Hematopoietic multipotent progenitor cell (in vitro differentiated cells): ENCODE data around the gene TSPAN18. TPM values are rescaled to one million over a fixed set of nuclear protein-coding genes. Genes with fewer than 3 reads are reported as not detected.

ENCODE experiments used
- DNase-seq, 3 donors: peaks; one replicate each; pipeline ENCODE4 v3.0.0-alpha.2; 2011 to 2015; ENCODE audit warnings: low read depth in 2 of 3, low spot score in 2 of 3
- total RNA-seq: library from RNA; depleted of rRNA; stranded (reverse); fragments of >200 nt; gene quantifications from one replicate; pipeline ENCODE4 v1.2.3, GENCODE V29; 2012

Gene TSPAN18
- total RNA-seq, 1 donor, result 0.54 TPM

GRCh38 chr11:44755556-44756523 is 29.1 kb downstream of the TSPAN18 start:
- no peak for DNase-seq

GRCh38 chr11:44758983-44759382 is 32.2 kb downstream of the TSPAN18 start:
- DNase-seq, result no peak

DNA sequence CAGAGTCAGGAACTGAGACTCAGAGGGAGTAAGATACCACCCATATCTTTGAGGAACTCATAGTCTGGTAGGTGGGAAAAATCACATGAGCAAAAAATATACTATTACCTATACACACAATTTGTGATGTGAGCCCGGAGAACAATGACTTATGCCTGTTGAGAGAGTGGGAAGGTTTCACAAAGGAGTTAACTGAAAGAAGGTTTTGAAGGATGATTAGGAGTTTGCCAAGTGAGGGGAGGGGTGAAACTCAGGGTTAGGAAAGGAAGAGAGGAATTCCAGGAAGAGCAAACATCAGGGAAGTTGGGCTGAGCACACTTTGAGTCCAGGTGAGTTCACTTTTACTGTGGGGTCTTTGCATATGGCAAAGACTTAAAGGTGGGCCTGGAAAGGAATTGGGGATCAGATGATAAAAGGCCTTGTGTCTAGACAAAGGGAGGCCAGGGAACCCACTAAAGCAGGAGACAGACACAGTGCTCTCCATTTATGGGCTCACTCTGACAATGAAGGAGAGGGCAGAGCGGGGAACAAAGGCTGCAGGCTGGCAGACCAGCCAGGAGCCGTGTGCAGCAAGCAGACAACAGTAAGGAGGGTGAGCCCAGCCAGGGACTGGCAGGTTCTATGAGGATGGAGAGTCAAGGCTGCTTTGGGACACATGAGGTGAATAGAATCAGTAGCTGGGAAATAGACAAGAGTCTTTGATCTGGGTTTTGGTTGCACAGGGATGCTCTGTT is 33.1 kb downstream of the TSPAN18 start:
- no peak for DNase-seq

DNA sequence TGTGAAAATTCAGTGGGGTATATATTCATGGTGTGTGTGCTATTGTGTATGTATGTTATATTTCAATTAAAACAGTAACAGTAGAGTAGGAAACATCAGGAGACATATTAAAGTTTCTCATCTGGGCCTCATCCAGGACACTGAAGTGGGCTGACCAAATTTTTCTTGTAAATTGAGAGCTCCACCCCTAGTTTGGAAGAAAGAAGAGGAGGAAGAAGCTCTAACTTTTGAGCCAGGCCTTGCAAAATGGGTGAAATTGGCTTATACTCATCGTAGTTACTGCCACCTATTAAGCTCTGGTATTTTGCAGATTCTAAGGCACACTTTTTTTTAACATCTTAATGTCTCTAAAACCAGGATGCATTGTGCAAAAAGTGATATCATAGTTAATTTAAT is 33.7 kb downstream of the TSPAN18 start:
- no peak for DNase-seq

DNA sequence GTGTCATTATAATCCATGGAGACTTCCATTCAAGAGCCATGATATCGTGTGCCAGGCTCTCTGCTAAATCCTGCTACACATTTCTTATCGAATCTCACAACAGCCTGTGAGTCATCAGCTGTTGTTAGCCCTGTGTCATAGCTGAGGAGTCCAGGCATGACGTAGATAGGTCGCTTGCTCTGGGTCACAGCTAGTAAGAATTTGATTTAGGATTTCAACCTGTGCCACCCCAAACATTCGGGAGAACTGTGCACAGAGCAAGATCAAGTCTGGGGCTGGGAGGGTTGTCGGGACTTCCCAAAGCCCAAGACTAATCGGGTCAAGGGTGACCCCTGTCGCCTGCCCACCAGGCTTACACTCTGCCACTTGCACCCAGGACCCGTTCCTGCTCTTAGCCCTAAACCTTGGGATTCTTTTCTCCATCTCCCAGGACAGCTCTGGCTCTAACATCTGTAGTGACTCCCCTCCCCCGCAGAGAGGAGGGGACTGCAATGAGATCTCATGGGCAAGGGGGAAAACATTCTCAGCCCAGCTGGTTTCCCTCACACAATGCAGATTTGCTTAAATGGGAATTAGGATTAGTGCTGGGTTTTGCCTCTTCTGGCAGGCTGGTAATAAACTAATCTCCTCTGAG is 34.3 kb downstream of the TSPAN18 start:
- no peak for DNase-seq

DNA sequence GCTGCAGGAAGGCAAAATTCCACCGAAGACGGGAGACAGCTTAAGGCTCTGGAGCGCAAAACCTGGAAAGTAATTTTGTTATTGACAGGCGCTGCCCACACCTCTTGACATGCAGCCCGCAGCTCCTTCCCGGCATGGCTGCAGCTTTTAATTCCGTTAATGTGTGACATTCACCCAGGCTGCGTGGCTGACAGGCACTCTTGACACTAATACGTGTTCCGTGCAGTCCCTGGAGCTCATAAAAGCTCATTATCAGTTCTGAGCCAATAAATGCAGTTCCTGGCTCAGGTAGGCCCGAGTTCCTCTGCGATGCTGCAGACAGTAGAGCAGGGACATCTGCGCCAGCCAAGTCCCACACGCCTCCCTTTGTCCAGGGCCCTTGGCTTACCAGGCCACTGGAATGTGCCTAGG is 34.8 kb downstream of the TSPAN18 start:
- no peak for DNase-seq

GRCh38 chr11:44763121-44763820 is 36.5 kb downstream of the TSPAN18 start:
- no peak for DNase-seq

- DNase-seq, result no peak
Measured at GRCh38 chr11:44764583-44764982, 37.8 kb downstream of the TSPAN18 start.

DNA sequence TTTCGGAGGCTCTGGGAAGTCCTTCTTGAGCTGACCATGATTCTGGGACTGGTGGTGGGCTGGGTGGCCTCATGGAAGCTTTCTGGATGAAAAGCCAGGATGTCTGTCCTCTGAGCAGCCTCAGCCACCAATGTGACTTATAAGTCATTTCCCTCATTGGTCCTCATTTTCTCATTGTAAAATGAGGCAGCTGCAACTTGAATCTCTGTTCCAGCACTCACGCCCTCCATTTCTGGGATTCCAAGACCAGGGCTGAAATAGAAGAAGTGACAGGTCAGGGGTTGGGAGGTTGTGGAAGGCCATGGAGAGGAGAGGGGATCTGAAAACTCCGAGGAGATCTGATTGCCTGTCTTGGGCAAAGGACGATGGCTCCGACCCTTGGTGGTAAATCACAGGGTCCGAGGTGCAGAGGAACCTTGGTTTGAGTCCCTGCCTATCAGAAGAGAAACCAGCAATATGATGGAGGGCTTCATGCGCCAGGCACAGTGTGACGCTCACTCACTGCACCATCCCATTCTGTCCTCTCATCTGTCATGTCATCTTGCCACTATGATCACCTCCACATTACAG is 38.3 kb downstream of the TSPAN18 start:
- no peak for DNase-seq

DNA sequence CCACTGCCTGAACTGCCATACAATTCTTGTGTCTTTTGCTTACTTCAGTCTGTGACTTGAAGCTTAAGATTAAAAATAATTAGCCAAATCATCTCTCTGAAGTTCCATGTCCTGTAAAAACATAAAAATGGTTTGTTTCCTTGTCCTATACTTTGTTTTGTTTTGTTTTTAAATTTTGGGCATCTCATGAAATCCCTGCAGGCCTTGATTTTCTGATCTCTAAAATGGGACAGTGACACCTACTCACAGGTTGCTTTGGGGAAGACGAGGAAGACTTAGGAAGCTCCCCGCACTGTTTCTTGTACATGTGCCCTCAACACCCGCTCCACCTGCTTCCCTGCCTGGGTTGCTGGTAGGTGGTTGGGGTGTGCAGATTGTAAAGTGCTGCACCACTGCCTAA is 38.9 kb downstream of the TSPAN18 start:
- no peak for DNase-seq

DNA sequence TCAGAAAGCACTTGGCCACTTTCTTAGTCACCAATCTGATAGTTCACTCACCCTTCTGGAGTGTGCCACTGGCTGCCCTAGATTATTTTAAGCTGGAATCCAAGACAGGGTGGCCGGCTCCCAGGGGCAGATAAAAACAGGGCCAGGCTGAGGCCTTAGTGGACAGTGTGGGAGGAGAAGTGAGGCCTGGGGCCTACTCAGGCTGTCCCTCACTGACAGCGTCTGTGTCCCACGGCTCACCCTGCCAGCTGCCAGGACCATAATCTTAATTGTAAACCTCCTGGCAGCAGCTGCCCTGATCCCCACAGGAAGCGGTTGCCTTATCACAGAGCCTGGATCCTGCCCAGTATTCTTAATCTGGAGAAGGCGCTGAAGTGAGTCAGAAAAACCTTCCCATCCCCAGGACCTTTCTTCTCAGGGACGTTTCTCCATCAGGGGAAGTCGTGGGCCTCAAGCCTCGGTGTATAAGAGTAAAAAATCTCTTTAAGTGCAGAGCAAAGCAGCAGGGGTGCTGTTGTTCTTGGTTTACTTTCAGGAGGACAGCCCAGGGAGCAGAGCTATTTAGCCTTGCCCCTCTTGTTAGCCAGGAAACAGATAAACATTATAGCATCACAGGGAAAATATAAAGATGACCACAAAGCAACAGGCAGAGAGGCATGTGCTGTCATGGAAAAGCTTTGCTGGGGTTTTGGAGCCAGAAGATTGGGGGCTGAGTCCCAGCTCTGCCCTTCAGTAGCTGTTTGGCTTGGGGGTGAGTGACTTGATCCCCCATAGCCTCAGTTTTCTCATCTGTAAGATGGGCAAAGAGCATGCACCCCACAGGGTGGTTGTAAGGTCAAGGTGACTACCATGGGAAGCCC is 39.6 kb downstream of the TSPAN18 start:
- peak in 1 of 3 donors; percentile 14 for DNase-seq

DNA sequence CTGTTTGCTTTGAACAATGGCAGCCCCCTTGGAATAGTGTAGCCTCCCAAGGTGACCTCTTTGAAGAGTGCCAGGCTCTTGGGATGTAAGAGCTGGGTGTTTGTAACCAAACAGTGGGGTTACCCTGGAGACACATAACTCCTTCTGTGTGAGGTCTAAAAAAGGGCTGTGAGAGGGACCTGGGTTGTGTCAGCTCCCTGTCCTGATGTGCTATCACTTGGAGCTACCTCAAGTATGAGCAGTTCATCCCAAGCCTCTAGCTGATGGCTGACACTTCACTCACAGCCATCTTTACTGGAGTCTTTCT is 40.2 kb downstream of the TSPAN18 start:
- DNase-seq, result no peak

- no peak for DNase-seq
Measured at GRCh38 chr11:44767421-44767820, 40.7 kb downstream of the TSPAN18 start.

GRCh38 chr11:44770401-44770800 is 43.6 kb downstream of the TSPAN18 start:
- no peak for DNase-seq

- DNase-seq, result no peak
Measured at GRCh38 chr11:44771252-44771734, 44.5 kb downstream of the TSPAN18 start.

GRCh38 chr11:44771841-44772240 is 45.1 kb downstream of the TSPAN18 start:
- no peak for DNase-seq

GRCh38 chr11:44773351-44773965 is 46.7 kb downstream of the TSPAN18 start:
- no peak for DNase-seq

DNA sequence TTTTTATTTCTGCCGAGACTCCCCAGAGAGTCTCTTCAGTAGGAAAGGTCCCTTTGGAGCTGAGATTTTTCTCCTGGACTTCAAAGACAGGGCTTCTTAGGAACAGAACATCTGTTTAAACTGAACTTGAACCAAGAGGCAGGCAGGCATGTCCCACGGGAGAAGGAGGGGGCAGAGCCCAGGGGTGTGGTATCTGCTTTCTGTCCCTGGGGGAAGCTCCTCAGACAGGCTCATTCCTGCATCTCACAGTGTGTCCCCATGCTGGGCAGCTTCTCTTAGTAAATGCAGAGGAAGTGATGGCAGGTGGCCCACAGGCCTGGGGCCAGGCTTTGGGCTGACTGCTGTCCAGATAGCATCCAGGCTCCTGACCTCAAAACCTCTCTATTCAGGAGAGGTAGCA is 47.3 kb downstream of the TSPAN18 start:
- DNase-seq, result no peak

DNA sequence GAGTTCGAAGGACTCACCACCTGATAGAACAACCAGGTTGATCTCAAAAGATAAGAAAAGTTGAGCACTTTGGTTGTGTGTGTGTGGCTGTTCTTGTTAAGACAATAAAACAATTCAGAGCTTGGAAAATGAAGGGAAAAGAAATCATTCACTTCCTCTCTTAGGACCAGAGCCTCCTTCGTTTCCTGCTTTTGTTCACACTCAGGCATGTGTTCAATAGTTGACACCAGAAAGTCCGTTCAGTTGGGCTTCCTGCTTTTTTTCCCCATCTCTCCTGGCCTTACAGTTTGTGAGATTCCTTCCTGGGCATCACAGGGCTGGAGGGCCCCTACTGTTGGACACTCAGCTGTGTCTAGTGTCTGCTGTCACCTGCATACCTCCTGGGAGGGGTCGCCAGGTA is 48.0 kb downstream of the TSPAN18 start:
- DNase-seq, result no peak
